HG02981 (cell line): ENCODE results near the gene DNAI2.

Experiments
- ATAC-seq: cut with Tn5 transposase; IDR thresholded peaks from one replicate; pipeline ENCODE4 v1.9.1; 2021; ENCODE audit warnings: mild to moderate bottlenecking, moderate library complexity; ENCODE audit not compliant: unreplicated experiment

Gene DNAI2

GRCh38 chr17:74357466-74357809 is 83.4 kb downstream of the DNAI2 start:
- ATAC-seq, result no peak

GRCh38 chr17:74358697-74359096 is 84.7 kb downstream of the DNAI2 start:
- no peak for ATAC-seq

GRCh38 chr17:74359916-74360315 is 85.9 kb downstream of the DNAI2 start:
- ATAC-seq, result no peak

GRCh38 chr17:74360899-74361229 is 86.8 kb downstream of the DNAI2 start:
- ATAC-seq, result no peak

GRCh38 chr17:74361230-74362068 is 87.4 kb downstream of the DNAI2 start, which contains the start of gene BTBD17:
Gene BTBD17 (minus strand): TSS chr17:74361868. CDS start chr17:74361819, 49 bp downstream.
- no peak for ATAC-seq

GRCh38 chr17:74362069-74362405 is 88.0 kb downstream of the DNAI2 start:
- ATAC-seq, result no peak

- ATAC-seq, result no peak
These were observed 88.9 kb downstream of the DNAI2 start for GRCh38 chr17:74362810-74363498.
